ENCODE measurements around the gene GSTA1. TPM values are rescaled to one million over a fixed set of nuclear protein-coding genes. Genes with fewer than 3 reads are reported as not detected.
"Not testable (repeated sequence)": the region's sequence is repeated elsewhere in the genome, so short reads cannot be mapped to it uniquely, and the experiment has no call there.

GSTA1 gene
- total RNA-seq, 1 experiment from 2014 or later = 0.28 TPM

- no TSS peak for BruUV-seq (replicated peaks)
- no peaks in the 10 kb centered on the region for H3K36me3 ChIP-seq (ENCODE audit: control insufficient read depth, insufficient read depth, low read length)
- in situ Hi-C loops (cut with HindIII; ENCODE audit: low pct_unique_long_range_greater_than_20kb, low sequenced_read_pairs) = no loop called here
- ChIA-PET CTCF (no interaction called here), POLR2A (no interaction called here)
- no peak overlapping the region for H3K4me3 ChIP-seq (ENCODE audit: low read depth in 2 of 2, low read length in 2 of 2)
- no peak overlapping the region for H3K27ac ChIP-seq (ENCODE audit: low read length)
- no peaks in the 10 kb centered on the region for H3K9me3 ChIP-seq (ENCODE audit: control insufficient read depth, insufficient read depth, low read depth, low read length)
- ATAC-seq (no peak), DNase-seq (ENCODE audit: low read depth, low spot score) (no peak)
- H3K4me1 ChIP-seq (ENCODE audit: control insufficient read depth, insufficient read depth, low read length) = no peaks in the 10 kb centered on the region
- intact Hi-C loops (cut with micrococcal nuclease; ENCODE audit: unreplicated experiment) = no loop called here
- H3K27me3 ChIP-seq (ENCODE audit: control insufficient read depth, insufficient read depth, low read length) = no peaks in the 10 kb centered on the region; the same call in 1 of the 2 replicates
- no peak for TF ChIP-seq SIN3A (IDR thresholded peaks at IDR 0.05; ENCODE audit: borderline replicate concordance, insufficient read depth, low read depth, low read length)
- TF ChIP-seq POLR2AphosphoS5 (IDR thresholded peaks at IDR 0.05; ENCODE audit: low read depth, low read length) = no peak
- no peak for TF ChIP-seq REST (IDR thresholded peaks at IDR 0.05; ENCODE audit: insufficient read depth in 1 of 2, low read depth in 2 of 2, low read length in 1 of 2)
- no peak for TF ChIP-seq TCF7L2 (IDR thresholded peaks at IDR 0.05; ENCODE audit: low read depth, low read length)
- no peak for TF ChIP-seq CTCF (IDR thresholded peaks at IDR 0.05)
These were observed 17.2 kb downstream of the GSTA1 start for GRCh38 chr6:52786249-52786956.

- H3K36me3 ChIP-seq (ENCODE audit: control insufficient read depth, insufficient read depth, low read length); H3K27ac ChIP-seq (ENCODE audit: low read length); H3K4me3 ChIP-seq (ENCODE audit: low read depth in 2 of 2, low read length in 2 of 2); POLR2A ChIA-PET; intact Hi-C loops (cut with micrococcal nuclease; ENCODE audit: unreplicated experiment); BruUV-seq (replicated peaks); H3K4me1 ChIP-seq (ENCODE audit: control insufficient read depth, insufficient read depth, low read length); H3K9me3 ChIP-seq (ENCODE audit: control insufficient read depth, insufficient read depth, low read depth, low read length); ATAC-seq; CTCF ChIA-PET; in situ Hi-C loops (cut with HindIII; ENCODE audit: low pct_unique_long_range_greater_than_20kb, low sequenced_read_pairs); DNase-seq (ENCODE audit: low read depth, low spot score); H3K27me3 ChIP-seq (ENCODE audit: control insufficient read depth, insufficient read depth, low read length): not testable (repeated sequence)
These were observed 20.8 kb downstream of the GSTA1 start for GRCh38 chr6:52782696-52783274.

- intact Hi-C loops (cut with micrococcal nuclease; ENCODE audit: unreplicated experiment); H3K27me3 ChIP-seq (ENCODE audit: control insufficient read depth, insufficient read depth, low read length); H3K27ac ChIP-seq (ENCODE audit: low read length); H3K4me3 ChIP-seq (ENCODE audit: low read depth in 2 of 2, low read length in 2 of 2); H3K36me3 ChIP-seq (ENCODE audit: control insufficient read depth, insufficient read depth, low read length); H3K9me3 ChIP-seq (ENCODE audit: control insufficient read depth, insufficient read depth, low read depth, low read length); H3K4me1 ChIP-seq (ENCODE audit: control insufficient read depth, insufficient read depth, low read length); CTCF ChIA-PET; ATAC-seq; DNase-seq (ENCODE audit: low read depth, low spot score); POLR2A ChIA-PET; in situ Hi-C loops (cut with HindIII; ENCODE audit: low pct_unique_long_range_greater_than_20kb, low sequenced_read_pairs); BruUV-seq (replicated peaks): not testable (repeated sequence)
These were observed 21.4 kb downstream of the GSTA1 start for GRCh38 chr6:52782209-52782608.
